Mucosa of rectum (tissue), 2 donors: ENCODE measurements around the gene DNAJA2.

Source experiments
- H3K27ac ChIP-seq, 2 donors: one replicate each; pipeline ENCODE4 v1.7.0; 2013; ENCODE audit warnings: inconsistent platforms in 2 of 2, low read depth in 2 of 2, low read length in 2 of 2
- H3K27me3 ChIP-seq, 2 donors: one replicate each; pipeline ENCODE4 v1.7.0; 2013; ENCODE audit warnings: low read length in 2 of 2; ENCODE audit not compliant: control insufficient read depth in 2 of 2, insufficient read depth in 2 of 2
- H3K36me3 ChIP-seq, 2 donors: one replicate each; pipeline ENCODE4 v1.7.0; 2013; ENCODE audit warnings: low read length in 2 of 2; ENCODE audit not compliant: control insufficient read depth in 2 of 2, insufficient read depth in 2 of 2
- H3K4me1 ChIP-seq, 2 donors: one replicate each; pipeline ENCODE4 v1.7.0; 2013; ENCODE audit warnings: low read length in 2 of 2, mild to moderate bottlenecking in 1 of 2; ENCODE audit not compliant: control insufficient read depth in 2 of 2, insufficient read depth in 2 of 2
- H3K4me3 ChIP-seq, 2 donors: one replicate each; pipeline ENCODE4 v1.7.0; 2013; ENCODE audit warnings: low read length in 2 of 2
- H3K9ac ChIP-seq, 2 donors: one replicate each; pipeline ENCODE4 v1.7.0; 2013; ENCODE audit warnings: low read length in 2 of 2, low read depth in 1 of 2, mild to moderate bottlenecking in 1 of 2
- H3K9me3 ChIP-seq, 2 donors: one replicate each; pipeline ENCODE4 v1.7.0; 2013; ENCODE audit warnings: low read length in 2 of 2; ENCODE audit not compliant: control insufficient read depth in 2 of 2
- donor health status: healthy.
- donor health status: Normal muscosa, but diverticular disease.

DNAJA2 gene

GRCh38 chr16:46918905-46919792, 54.3 kb downstream of the DNAJA2 start:
- peaks cover 4 to 5% of the 10 kb centered on the region in 2 donors for H3K36me3 ChIP-seq
- no peak overlapping the region for H3K27ac ChIP-seq

GRCh38 chr16:46918400-46918799, 55.1 kb downstream of the DNAJA2 start:
- Histone ChIP-seq H3K4me1 (peaks cover 0 to 14% of the 10 kb centered on the region in 2 donors), H3K36me3 (peaks cover 2 to 4% of the 10 kb centered on the region in 2 donors), H3K27ac (no peak overlapping the region), H3K27me3 (no peaks in the 10 kb centered on the region), H3K9me3 (no peaks in the 10 kb centered on the region), H3K4me3 (no peak overlapping the region), H3K9ac (no peak overlapping the region)

More at GRCh38 chr16:46918905-46919792, 54.3 kb downstream of the DNAJA2 start:
- H3K9me3 ChIP-seq = no peaks in the 10 kb centered on the region
- H3K4me1 ChIP-seq = peaks cover 0 to 14% of the 10 kb centered on the region in 2 donors
- no peak overlapping the region for H3K4me3 ChIP-seq
- no peaks in the 10 kb centered on the region for H3K27me3 ChIP-seq
- H3K9ac ChIP-seq = no peak overlapping the region

- Histone ChIP-seq H3K36me3 (peaks cover 4 to 10% of the 10 kb centered on the region in 2 donors), H3K9ac (no peak overlapping the region), H3K4me1 (peaks cover 0 to 8% of the 10 kb centered on the region in 2 donors), H3K9me3 (no peaks in the 10 kb centered on the region), H3K4me3 (no peak overlapping the region), H3K27me3 (no peaks in the 10 kb centered on the region), H3K27ac (no peak overlapping the region)
Observed at GRCh38 chr16:46916980-46917379, 56.5 kb downstream of the DNAJA2 start.

- no peak overlapping the region for H3K27ac ChIP-seq
- H3K9ac ChIP-seq = no peak overlapping the region
- peaks cover 0 to 6% of the 10 kb centered on the region in 2 donors for H3K4me1 ChIP-seq
- no peaks in the 10 kb centered on the region for H3K9me3 ChIP-seq
- H3K27me3 ChIP-seq = no peaks in the 10 kb centered on the region
- H3K4me3 ChIP-seq = no peak overlapping the region
- peaks cover 4 to 11% of the 10 kb centered on the region in 2 donors for H3K36me3 ChIP-seq
Observed at GRCh38 chr16:46915483-46916025, 57.9 kb downstream of the DNAJA2 start.

GRCh38 chr16:46914556-46915201, 58.8 kb downstream of the DNAJA2 start:
- Histone ChIP-seq H3K36me3 (peaks cover 4 to 11% of the 10 kb centered on the region in 2 donors), H3K27ac (no peak overlapping the region), H3K9ac (no peak overlapping the region), H3K4me1 (no peaks in the 10 kb centered on the region), H3K4me3 (no peak overlapping the region), H3K9me3 (no peaks in the 10 kb centered on the region), H3K27me3 (no peaks in the 10 kb centered on the region)

- Histone ChIP-seq H3K4me3 (no peak overlapping the region), H3K9ac (no peak overlapping the region), H3K27ac (no peak overlapping the region), H3K4me1 (no peaks in the 10 kb centered on the region), H3K9me3 (no peaks in the 10 kb centered on the region), H3K27me3 (no peaks in the 10 kb centered on the region), H3K36me3 (peaks cover 6 to 11% of the 10 kb centered on the region in 2 donors)
Observed at GRCh38 chr16:46911650-46912049, 61.8 kb downstream of the DNAJA2 start.

- Histone ChIP-seq H3K9me3 (no peaks in the 10 kb centered on the region), H3K27ac (no peak overlapping the region), H3K4me1 (no peaks in the 10 kb centered on the region), H3K36me3 (peaks cover 8 to 11% of the 10 kb centered on the region in 2 donors), H3K9ac (no peak overlapping the region), H3K4me3 (no peak overlapping the region), H3K27me3 (no peaks in the 10 kb centered on the region)
Observed at GRCh38 chr16:46911038-46911437, 62.4 kb downstream of the DNAJA2 start.

GRCh38 chr16:46908540-46909372, 64.7 kb downstream of the DNAJA2 start:
- Histone ChIP-seq H3K27me3 (no peaks in the 10 kb centered on the region), H3K9ac (no peak overlapping the region), H3K36me3 (peaks cover 4 to 8% of the 10 kb centered on the region in 2 donors), H3K4me1 (peaks cover 2 to 6% of the 10 kb centered on the region in 2 donors), H3K27ac (no peak overlapping the region), H3K4me3 (no peak overlapping the region), H3K9me3 (no peaks in the 10 kb centered on the region)

GRCh38 chr16:46907061-46907774, 66.3 kb downstream of the DNAJA2 start:
- Histone ChIP-seq H3K9ac (no peak overlapping the region), H3K4me3 (no peak overlapping the region)

More at GRCh38 chr16:46907061-46907774, 66.3 kb downstream of the DNAJA2 start:
- H3K27ac ChIP-seq = no peak overlapping the region
- no peaks in the 10 kb centered on the region for H3K27me3 ChIP-seq
- H3K4me1 ChIP-seq = peaks cover 2 to 10% of the 10 kb centered on the region in 2 donors
- H3K9me3 ChIP-seq = no peaks in the 10 kb centered on the region
- H3K36me3 ChIP-seq = peaks cover 3 to 4% of the 10 kb centered on the region in 2 donors
